H1 (cell line): Measurements from ENCODE around the gene HTR3B. TPM values are rescaled to one million over a fixed set of nuclear protein-coding genes. Genes with fewer than 3 reads are reported as not detected.

ENCODE experiments used
- CTCF ChIP-seq, 3 experiments: IDR thresholded peaks; 1 replicate in 2 of 3; 2 replicates in 1 of 3; pipeline versions ENCODE4 v1.5.1 to v1.6.1; 2011; ENCODE audit warnings: low read length in 3 of 3, mild to moderate bottlenecking in 3 of 3, inconsistent platforms in 2 of 3, low read depth in 1 of 3, moderate library complexity in 1 of 3; ENCODE audit not compliant: insufficient read depth in 1 of 3; ENCODE audit errors: control extremely low read depth in 1 of 3
- EGR1 ChIP-seq: IDR thresholded peaks from 2 replicates; pipeline ENCODE4 v1.6.1; 2011; ENCODE audit warnings: low read depth, low read length, borderline replicate concordance
- GTF2F1 ChIP-seq: IDR thresholded peaks from 2 replicates; pipeline ENCODE4 v1.6.1; 2012; ENCODE audit warnings: low read depth, low read length, improper control_type of control experiment, borderline replicate concordance
- RBBP5 ChIP-seq: IDR thresholded peaks from 2 replicates; pipeline ENCODE4 v1.7.1; 2012; ENCODE audit warnings: low read depth, mild to moderate bottlenecking, inconsistent platforms, low read length, moderate library complexity, borderline replicate concordance
- SAP30 ChIP-seq: fragments of 300-600 bp; sonication (generic); IDR thresholded peaks from 2 replicates; pipeline ENCODE4 v1.7.1; 2012; ENCODE audit warnings: low read length, moderate library complexity, mild to moderate bottlenecking, inconsistent platforms; ENCODE audit not compliant: insufficient read depth, insufficient replicate concordance
- SUZ12 ChIP-seq: fragments of 200-600 bp; sonication (generic); IDR thresholded peaks from 2 replicates; pipeline ENCODE4 v1.6.1; 2012; ENCODE audit warnings: mild to moderate bottlenecking, inconsistent platforms, low read length, moderate library complexity, mixed read lengths
- polyA plus RNA-seq, 7 experiments: library from polyadenylated mRNA; depleted of rRNA in 3 of 7; stranded (reverse) in 5 of 7; unstranded in 2 of 7; fragments of >200 nt in 5 of 7; fragments of 200-250 nt in 2 of 7; gene quantifications; 1 replicate in 5 of 7; 2 replicates in 1 of 7; 4 replicates in 1 of 7; pipeline versions ENCODE4 v1.2.1 to v1.2.3, GENCODE V29; 2011 to 2013; ENCODE audit warnings: missing spikeins in 2 of 7, mixed read lengths in 2 of 7
- total RNA-seq: library from RNA; stranded (reverse); fragmentation: NEBNext Ultra II Directional; extraction: Animal tissue kit (Norgen Biotek cat#: 25700); gene quantifications from 2 replicates; pipeline ENCODE4 v1.2.1, GENCODE V29; 2021

The HTR3B gene
- total and polyA plus RNA-seq, 2 of the 8 experiments (the other 6 are each of a cell fraction or from before 2014, with no cell fraction given): not detected

GRCh38 chr11:113865873-113866272 lies 38.7 kb upstream of the HTR3B start (continued):
- TF ChIP-seq CTCF (IDR thresholded peaks at IDR 0.05; ENCODE audit: control extremely low read depth in 1 of 3, insufficient read depth in 1 of 3, low read depth in 1 of 3, low read length in 3 of 3) (no peak), GTF2F1 (no peak), SAP30 (no peak), RBBP5 (no peak), EGR1 (no peak), SUZ12 (no peak)
